Activated T-cell treated with anti-CD3 and anti-CD28 coated beads, Interleukin-2, amount 50 U/mL, for 4 hours (primary cell): ENCODE data around the gene ZMYND8. TPM values are rescaled to one million over a fixed set of nuclear protein-coding genes. Genes with fewer than 3 reads are reported as not detected.

Experiments used
- ATAC-seq, 2 donors: fragments of 200-7000 bp; cut with Tn5 transposase; one replicate each; pipeline ENCODE4 v1.10.0; 2021
- DNase-seq: peaks from one replicate; pipeline ENCODE4 v3.0.0-alpha.2; 2020
- H3K27me3 Mint-ChIP-seq: one replicate; pipeline ENCODE4 v1.8.0; 2021; ENCODE audit warnings: low read depth, mixed read lengths
- H3K36me3 Mint-ChIP-seq: one replicate; pipeline ENCODE4 v1.8.0; 2022; ENCODE audit warnings: mixed read lengths; ENCODE audit not compliant: insufficient read depth
- H3K4me1 Mint-ChIP-seq: one replicate; pipeline ENCODE4 v1.8.0; 2021; ENCODE audit warnings: low read depth, mixed read lengths
- H3K4me3 Mint-ChIP-seq: one replicate; pipeline ENCODE4 v1.8.0; 2021; ENCODE audit warnings: mild to moderate bottlenecking, moderate library complexity, mixed read lengths
- H3K9me3 Mint-ChIP-seq: one replicate; pipeline ENCODE4 v1.8.0; 2021; ENCODE audit warnings: mixed read lengths
- total RNA-seq, 3 donors: library from RNA; stranded (reverse); gene quantifications; one replicate each; pipeline ENCODE4 v1.2.1, GENCODE V29; 2021

Gene ZMYND8
- total RNA-seq, 3 donors from 2014 or later: 15.6 to 18.7 (median 17.5) TPM

- Mint-ChIP-seq H3K36me3 (peaks cover 31% of the 10 kb centered on the region), H3K4me3 (no peak overlapping the region), H3K4me1 (no peaks in the 10 kb centered on the region), H3K9me3 (no peaks in the 10 kb centered on the region), H3K27me3 (no peaks in the 10 kb centered on the region)
- no peak for ATAC-seq
- no peak for DNase-seq
These were observed 132.2 kb downstream of the ZMYND8 start for GRCh38 chr20:47224300-47224791.

GRCh38 chr20:47223896-47224295 lies 132.6 kb downstream of the ZMYND8 start:
- H3K4me3 Mint-ChIP-seq: no peak overlapping the region
- peaks cover 31% of the 10 kb centered on the region for H3K36me3 Mint-ChIP-seq
- H3K4me1 Mint-ChIP-seq: no peaks in the 10 kb centered on the region

GRCh38 chr20:47222468-47223119 lies 133.9 kb downstream of the ZMYND8 start:
- peaks cover 37% of the 10 kb centered on the region for H3K36me3 Mint-ChIP-seq
- H3K9me3 Mint-ChIP-seq: no peaks in the 10 kb centered on the region
- H3K4me3 Mint-ChIP-seq: no peak overlapping the region
- H3K27me3 Mint-ChIP-seq: no peaks in the 10 kb centered on the region
- ATAC-seq (no peak), DNase-seq (no peak)
- no peaks in the 10 kb centered on the region for H3K4me1 Mint-ChIP-seq

More at GRCh38 chr20:47223896-47224295, 132.6 kb downstream of the ZMYND8 start:
- no peaks in the 10 kb centered on the region for H3K27me3 Mint-ChIP-seq
- no peak for ATAC-seq
- H3K9me3 Mint-ChIP-seq: no peaks in the 10 kb centered on the region
- DNase-seq: no peak

- Mint-ChIP-seq H3K36me3 (peaks cover 41% of the 10 kb centered on the region), H3K27me3 (no peaks in the 10 kb centered on the region), H3K9me3 (no peaks in the 10 kb centered on the region), H3K4me3 (no peak overlapping the region), H3K4me1 (no peaks in the 10 kb centered on the region)
- DNase-seq (no peak), ATAC-seq (no peak)
These were observed 135.4 kb downstream of the ZMYND8 start for GRCh38 chr20:47221036-47221625.

- Mint-ChIP-seq H3K4me1 (no peaks in the 10 kb centered on the region), H3K9me3 (no peaks in the 10 kb centered on the region), H3K36me3 (peaks cover 43% of the 10 kb centered on the region), H3K27me3 (no peaks in the 10 kb centered on the region), H3K4me3 (no peak overlapping the region)
- DNase-seq (peak; percentile 48), ATAC-seq (peak in 1 of 2 donors; percentile 59)
These were observed 136.3 kb downstream of the ZMYND8 start for GRCh38 chr20:47220161-47220582.

- no peak overlapping the region for H3K4me3 Mint-ChIP-seq
- ATAC-seq (no peak), DNase-seq (no peak)
- no peaks in the 10 kb centered on the region for H3K9me3 Mint-ChIP-seq
- no peaks in the 10 kb centered on the region for H3K4me1 Mint-ChIP-seq
- peaks cover 34% of the 10 kb centered on the region for H3K36me3 Mint-ChIP-seq
- no peaks in the 10 kb centered on the region for H3K27me3 Mint-ChIP-seq
These were observed 138.7 kb downstream of the ZMYND8 start for GRCh38 chr20:47217482-47218446.

GRCh38 chr20:47216819-47217410 lies 139.6 kb downstream of the ZMYND8 start:
- ATAC-seq (no peak), DNase-seq (no peak)
- Mint-ChIP-seq H3K27me3 (no peaks in the 10 kb centered on the region), H3K4me3 (no peak overlapping the region), H3K4me1 (no peaks in the 10 kb centered on the region), H3K36me3 (peaks cover 31% of the 10 kb centered on the region), H3K9me3 (no peaks in the 10 kb centered on the region)

GRCh38 chr20:47215653-47216397 lies 140.7 kb downstream of the ZMYND8 start:
- no peaks in the 10 kb centered on the region for H3K27me3 Mint-ChIP-seq
- no peaks in the 10 kb centered on the region for H3K9me3 Mint-ChIP-seq
- no peak overlapping the region for H3K4me3 Mint-ChIP-seq
- peaks cover 27% of the 10 kb centered on the region for H3K36me3 Mint-ChIP-seq
- H3K4me1 Mint-ChIP-seq: no peaks in the 10 kb centered on the region
- DNase-seq: no peak
- no peak for ATAC-seq

- ATAC-seq (no peak), DNase-seq (no peak)
- H3K4me1 Mint-ChIP-seq: no peaks in the 10 kb centered on the region
- no peaks in the 10 kb centered on the region for H3K9me3 Mint-ChIP-seq
- H3K4me3 Mint-ChIP-seq: no peak overlapping the region
- peaks cover 29% of the 10 kb centered on the region for H3K36me3 Mint-ChIP-seq
- H3K27me3 Mint-ChIP-seq: no peaks in the 10 kb centered on the region
These were observed 142.5 kb downstream of the ZMYND8 start for GRCh38 chr20:47213966-47214365.

GRCh38 chr20:47212606-47213207 lies 143.8 kb downstream of the ZMYND8 start:
- H3K36me3 Mint-ChIP-seq: peaks cover 22% of the 10 kb centered on the region
- H3K4me3 Mint-ChIP-seq: no peak overlapping the region
- ATAC-seq: no peak
- no peak for DNase-seq
- no peaks in the 10 kb centered on the region for H3K27me3 Mint-ChIP-seq
- no peaks in the 10 kb centered on the region for H3K4me1 Mint-ChIP-seq
- H3K9me3 Mint-ChIP-seq: no peaks in the 10 kb centered on the region

GRCh38 chr20:47211036-47211435 lies 145.5 kb downstream of the ZMYND8 start:
- Mint-ChIP-seq H3K27me3 (no peaks in the 10 kb centered on the region), H3K4me3 (no peak overlapping the region), H3K9me3 (no peaks in the 10 kb centered on the region)

GRCh38 chr20:47210470-47210869 lies 146.0 kb downstream of the ZMYND8 start:
- Mint-ChIP-seq H3K4me3 (no peak overlapping the region), H3K27me3 (no peaks in the 10 kb centered on the region), H3K4me1 (no peaks in the 10 kb centered on the region), H3K36me3 (peaks cover 12% of the 10 kb centered on the region), H3K9me3 (no peaks in the 10 kb centered on the region)
- ATAC-seq (no peak), DNase-seq (no peak)

More at GRCh38 chr20:47211036-47211435, 145.5 kb downstream of the ZMYND8 start:
- ATAC-seq (no peak), DNase-seq (no peak)
- no peaks in the 10 kb centered on the region for H3K4me1 Mint-ChIP-seq
- peaks cover 16% of the 10 kb centered on the region for H3K36me3 Mint-ChIP-seq

- no peak for ATAC-seq
- no peak for DNase-seq
- no peaks in the 10 kb centered on the region for H3K9me3 Mint-ChIP-seq
- no peak overlapping the region for H3K4me3 Mint-ChIP-seq
- peaks cover 12% of the 10 kb centered on the region for H3K36me3 Mint-ChIP-seq
- no peaks in the 10 kb centered on the region for H3K4me1 Mint-ChIP-seq
- no peaks in the 10 kb centered on the region for H3K27me3 Mint-ChIP-seq
These were observed 146.5 kb downstream of the ZMYND8 start for GRCh38 chr20:47209982-47210381.
